ENCODE data around the gene WDR35.

- TF ChIP-seq CTCF (conservative IDR thresholded peaks at IDR 0.05): no peak
- no peak for TF ChIP-seq ZFX (IDR thresholded peaks at IDR 0.05)
These were observed 56.4 kb downstream of the WDR35 start for GRCh38 chr2:19933351-19933981.

Measured in C4-2B (cell line).